ENCODE measurements around the gene BAAT.

Gene BAAT

GRCh38 chr9:101311758-101312420 lies 72.9 kb downstream of the BAAT start:
- peak; percentile 75 for DNase-seq

GRCh38 chr9:101311191-101311590 lies 73.6 kb downstream of the BAAT start:
- no peak for DNase-seq

Measured in fibroblast of skin of right quadriceps (primary cell).